ENCODE results near the gene COQ8A. TPM values are rescaled to one million over a fixed set of nuclear protein-coding genes. Genes with fewer than 3 reads are reported as not detected.
A peak's percentile ranks its signal among the peaks of the same experiment; 100 is the strongest.

The COQ8A gene
- total and polyA plus RNA-seq, 5 experiments from 2014 or later: 37.7 to 78.6 (median 74.2) TPM

GRCh38 chr1:227035316-227035715 is 95.2 kb downstream of the COQ8A start:
- no peak overlapping the region for H3K27ac Mint-ChIP-seq
- H3K36me3 Mint-ChIP-seq: peaks cover 0 to 4% (median 0%) of the 10 kb centered on the region in 3 donors
- H3K27me3 Mint-ChIP-seq: no peaks in the 10 kb centered on the region
- DNase-seq (no peak), ATAC-seq (no peak)
- peaks cover 4 to 8% (median 6%) of the 10 kb centered on the region in 4 donors for H3K4me1 Mint-ChIP-seq
- POLR2A ChIA-PET: interaction anchor here (0.6 kb wide), 1 partner anchor 96 kb away, joined by 6 read pairs; no protein-coding TSS in a partner anchor
- H3K9me3 Mint-ChIP-seq: no peaks in the 10 kb centered on the region
- no peak overlapping the region for H3K4me3 Mint-ChIP-seq

- H3K9me3 Mint-ChIP-seq: no peaks in the 10 kb centered on the region
- H3K27ac Mint-ChIP-seq: peak overlapping the region in 1 of 10 donors; percentile 3
- H3K4me1 Mint-ChIP-seq: peaks cover 4 to 8% (median 6%) of the 10 kb centered on the region in 4 donors
- peaks cover 0 to 4% (median 0%) of the 10 kb centered on the region in 3 donors for H3K36me3 Mint-ChIP-seq
- POLR2A ChIA-PET: no interaction called here
- ATAC-seq (no peak), DNase-seq (no peak)
- H3K4me3 Mint-ChIP-seq: no peak overlapping the region
- peaks cover 0 to 3% (median 0%) of the 10 kb centered on the region in 5 donors for H3K27me3 Mint-ChIP-seq
These were observed 97.0 kb downstream of the COQ8A start for GRCh38 chr1:227037121-227037520.

Other genes starting within 250 kb of the COQ8A start
- gene ITPKB, start 201.0 kb upstream of the COQ8A start, total RNA-seq: 100 to 1,000 TPM; 177 to 185 TPM
- gene ITPKB, start 201.0 kb upstream of the COQ8A start, polyA plus RNA-seq: 10 to 100 TPM; 72.3 to 74.3 (median 73.0) TPM
- gene PSEN2, start 69.7 kb upstream of the COQ8A start, total RNA-seq: 1 to 10 TPM; 3.7 to 3.9 TPM
- gene PSEN2, start 69.7 kb upstream of the COQ8A start, polyA plus RNA-seq: 1 to 10 TPM; 1.5 to 3.8 (median 2.5) TPM